ENCODE results near the gene HECTD4.

HECTD4 gene

GRCh38 chr12:112322441-112322840 is 59.8 kb downstream of the HECTD4 start:
- in situ Hi-C loops (cut with HindIII; ENCODE audit: low pct_unique_long_range_greater_than_20kb, low sequenced_read_pairs) = no loop called here
- no peak for TF ChIP-seq JUND (IDR thresholded peaks at IDR 0.05; ENCODE audit: low read depth)

GRCh38 chr12:112321245-112321644 is 61.0 kb downstream of the HECTD4 start:
- TF ChIP-seq JUND (IDR thresholded peaks at IDR 0.05; ENCODE audit: low read depth) = no peak
- no peak for DNase-seq (ENCODE audit: low read depth in 1 of 2, low spot score in 1 of 2)
- in situ Hi-C loops (cut with HindIII; ENCODE audit: low pct_unique_long_range_greater_than_20kb, low sequenced_read_pairs) = no loop called here

More at GRCh38 chr12:112322441-112322840, 59.8 kb downstream of the HECTD4 start:
- DNase-seq (ENCODE audit: low read depth in 1 of 2, low spot score in 1 of 2) = no peak

- no peak for TF ChIP-seq JUND (IDR thresholded peaks at IDR 0.05; ENCODE audit: low read depth)
- DNase-seq (ENCODE audit: low read depth in 1 of 2, low spot score in 1 of 2) = no peak
- in situ Hi-C loops (cut with HindIII; ENCODE audit: low pct_unique_long_range_greater_than_20kb, low sequenced_read_pairs) = no loop called here
These were observed 62.8 kb downstream of the HECTD4 start for GRCh38 chr12:112319395-112319794.

GRCh38 chr12:112317481-112317880 is 64.8 kb downstream of the HECTD4 start:
- no peak for TF ChIP-seq JUND (IDR thresholded peaks at IDR 0.05; ENCODE audit: low read depth)
- DNase-seq (ENCODE audit: low read depth in 1 of 2, low spot score in 1 of 2) = no peak
- in situ Hi-C loops (cut with HindIII; ENCODE audit: low pct_unique_long_range_greater_than_20kb, low sequenced_read_pairs) = no loop called here

DNA sequence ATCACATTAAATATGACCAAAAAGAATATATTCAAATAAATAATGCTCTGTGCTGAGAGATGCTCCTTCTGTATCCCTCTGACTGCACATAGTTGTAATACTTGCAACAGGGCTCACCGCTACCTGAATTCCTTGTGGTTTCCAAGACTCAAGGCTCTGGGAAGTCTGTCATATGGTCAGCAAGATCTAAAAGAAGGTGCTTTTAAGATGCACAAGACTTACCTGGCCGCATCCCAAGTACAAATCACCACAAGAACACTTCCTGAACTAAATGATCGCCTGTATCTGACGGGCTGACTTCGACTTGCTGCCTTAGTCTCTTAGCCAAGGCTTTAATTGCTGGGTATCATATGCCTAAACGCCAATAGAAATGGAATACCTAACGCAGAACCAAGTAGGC is 67.2 kb downstream of the HECTD4 start:
- TF ChIP-seq JUND (IDR thresholded peaks at IDR 0.05; ENCODE audit: low read depth) = no peak
- DNase-seq (ENCODE audit: low read depth in 1 of 2, low spot score in 1 of 2) = no peak
- in situ Hi-C loops (cut with HindIII; ENCODE audit: low pct_unique_long_range_greater_than_20kb, low sequenced_read_pairs) = no loop called here

DNA sequence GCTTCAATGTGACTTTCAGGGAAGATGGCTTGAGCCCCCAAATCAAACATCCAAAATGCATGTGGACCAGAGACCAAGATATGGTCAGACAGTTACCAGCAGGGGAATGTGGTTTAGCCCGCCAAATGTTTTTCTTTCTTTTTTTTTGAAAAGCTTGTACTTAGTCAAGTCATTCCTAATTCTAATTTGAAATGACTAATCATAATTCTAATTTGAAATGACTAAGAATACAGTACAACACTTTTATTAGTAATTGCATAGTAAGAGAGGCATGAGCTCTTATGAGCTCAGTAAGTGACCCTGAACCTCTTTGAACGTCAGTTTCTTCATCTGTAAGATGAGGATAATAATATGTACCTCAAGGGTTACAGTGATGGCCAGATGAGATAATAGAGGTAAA is 72.4 kb downstream of the HECTD4 start:
- TF ChIP-seq JUND (IDR thresholded peaks at IDR 0.05; ENCODE audit: low read depth) = no peak
- DNase-seq (ENCODE audit: low read depth in 1 of 2, low spot score in 1 of 2) = no peak
- in situ Hi-C loops (cut with HindIII; ENCODE audit: low pct_unique_long_range_greater_than_20kb, low sequenced_read_pairs) = no loop called here

GRCh38 chr12:112308652-112309051 is 73.6 kb downstream of the HECTD4 start:
- no peak for TF ChIP-seq JUND (IDR thresholded peaks at IDR 0.05; ENCODE audit: low read depth)
- in situ Hi-C loops (cut with HindIII; ENCODE audit: low pct_unique_long_range_greater_than_20kb, low sequenced_read_pairs) = no loop called here
- DNase-seq (ENCODE audit: low read depth in 1 of 2, low spot score in 1 of 2) = no peak

GRCh38 chr12:112308161-112308560 is 74.1 kb downstream of the HECTD4 start:
- in situ Hi-C loops (cut with HindIII; ENCODE audit: low pct_unique_long_range_greater_than_20kb, low sequenced_read_pairs) = no loop called here
- TF ChIP-seq JUND (IDR thresholded peaks at IDR 0.05; ENCODE audit: low read depth) = no peak

DNA sequence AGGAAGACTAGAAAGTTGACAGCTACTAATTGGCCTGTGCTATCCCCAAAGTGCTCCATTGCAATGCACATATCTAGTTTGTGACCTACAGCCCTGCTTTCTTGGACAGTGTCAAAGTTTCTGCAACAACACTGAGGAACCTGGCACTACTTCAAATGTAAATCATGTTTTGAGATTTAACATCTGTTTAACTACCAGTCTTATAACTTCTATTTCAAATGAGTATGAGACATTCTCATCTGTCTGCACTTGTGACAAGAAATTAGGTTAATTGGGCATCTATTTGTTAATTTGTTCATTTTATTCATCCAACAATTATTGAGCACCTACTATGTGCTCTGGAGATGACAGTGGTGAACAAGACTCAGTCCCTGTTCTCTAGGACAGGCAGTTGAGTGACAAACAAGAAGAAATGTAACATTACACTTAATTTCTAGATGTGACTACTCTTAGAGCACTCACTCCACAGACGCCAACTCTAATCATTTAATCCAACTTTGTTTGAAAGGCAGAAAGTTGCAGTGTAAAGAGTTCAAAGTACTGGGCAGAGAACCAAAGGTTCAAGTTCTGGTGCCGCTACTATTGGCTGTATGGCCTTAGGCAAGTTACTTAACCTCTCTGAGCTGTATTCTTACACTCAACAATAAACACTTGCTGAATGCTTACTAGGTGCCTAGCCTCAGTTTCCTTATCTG is 74.8 kb downstream of the HECTD4 start:
- no peak for TF ChIP-seq JUND (IDR thresholded peaks at IDR 0.05; ENCODE audit: low read depth)
- no peak for DNase-seq (ENCODE audit: low read depth in 1 of 2, low spot score in 1 of 2)
- in situ Hi-C loops (cut with HindIII; ENCODE audit: low pct_unique_long_range_greater_than_20kb, low sequenced_read_pairs) = no loop called here

More at GRCh38 chr12:112308161-112308560, 74.1 kb downstream of the HECTD4 start:
- no peak for DNase-seq (ENCODE audit: low read depth in 1 of 2, low spot score in 1 of 2)

- DNase-seq (ENCODE audit: low read depth in 1 of 2, low spot score in 1 of 2) = peak in 1 of 2 experiments; percentile 37
- in situ Hi-C loops (cut with HindIII; ENCODE audit: low pct_unique_long_range_greater_than_20kb, low sequenced_read_pairs) = no loop called here
- no peak for TF ChIP-seq JUND (IDR thresholded peaks at IDR 0.05; ENCODE audit: low read depth)
These were observed 76.3 kb downstream of the HECTD4 start for GRCh38 chr12:112305951-112306350.

GRCh38 chr12:112304436-112304835 is 77.8 kb downstream of the HECTD4 start:
- no peak for DNase-seq (ENCODE audit: low read depth in 1 of 2, low spot score in 1 of 2)
- TF ChIP-seq JUND (IDR thresholded peaks at IDR 0.05; ENCODE audit: low read depth) = no peak
- in situ Hi-C loops (cut with HindIII; ENCODE audit: low pct_unique_long_range_greater_than_20kb, low sequenced_read_pairs) = no loop called here

GRCh38 chr12:112303799-112304198 is 78.4 kb downstream of the HECTD4 start:
- no peak for DNase-seq (ENCODE audit: low read depth in 1 of 2, low spot score in 1 of 2)
- no peak for TF ChIP-seq JUND (IDR thresholded peaks at IDR 0.05; ENCODE audit: low read depth)
- in situ Hi-C loops (cut with HindIII; ENCODE audit: low pct_unique_long_range_greater_than_20kb, low sequenced_read_pairs) = no loop called here

GRCh38 chr12:112303004-112303403 is 79.2 kb downstream of the HECTD4 start:
- no peak for DNase-seq (ENCODE audit: low read depth in 1 of 2, low spot score in 1 of 2)
- TF ChIP-seq JUND (IDR thresholded peaks at IDR 0.05; ENCODE audit: low read depth) = no peak
- in situ Hi-C loops (cut with HindIII; ENCODE audit: low pct_unique_long_range_greater_than_20kb, low sequenced_read_pairs) = no loop called here

DNA sequence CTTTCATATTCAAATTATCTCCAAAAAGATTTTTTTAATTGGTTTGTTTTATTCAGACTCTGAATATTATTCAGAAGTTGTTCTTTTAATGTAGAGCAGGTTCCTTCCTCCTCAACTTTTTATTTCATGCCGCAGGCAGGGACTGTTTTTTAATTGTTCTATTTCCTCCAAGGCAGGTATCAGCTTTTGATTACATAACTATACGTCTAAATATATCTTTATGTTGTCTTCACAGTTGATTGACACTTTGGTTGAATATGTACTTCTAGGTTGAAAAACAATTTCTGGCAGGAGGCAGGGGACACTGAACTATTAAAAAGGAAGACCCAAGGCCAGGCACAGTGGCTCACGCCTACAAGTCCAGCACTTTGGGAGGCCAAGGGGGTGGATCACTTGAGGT is 82.5 kb downstream of the HECTD4 start:
- in situ Hi-C loops (cut with HindIII; ENCODE audit: low pct_unique_long_range_greater_than_20kb, low sequenced_read_pairs) = no loop called here
- no peak for TF ChIP-seq JUND (IDR thresholded peaks at IDR 0.05; ENCODE audit: low read depth)
- DNase-seq (ENCODE audit: low read depth in 1 of 2, low spot score in 1 of 2) = no peak

All from T47D (cell line).